PC-9 (cell line): ENCODE data around the gene LCN9. TPM values are rescaled to one million over a fixed set of nuclear protein-coding genes. Genes with fewer than 3 reads are reported as not detected.

Experiments used
- BruUV-seq: library from RNA; stranded (reverse); fragments of 400-500 nt; replicated peaks from 2 replicates; lab custom pipeline; 2021; lab: Mats Ljungman, UMichigan
- CTCF ChIA-PET: fragments of 300-600 bp; sonication (Branson Sonifier 250); formaldehyde crosslinking; loops from one replicate; lab custom pipeline; 2022; ENCODE audit warnings: antibody characterized with exemption; lab: Charles Lee
- POLR2A ChIA-PET: fragments of 300-600 bp; sonication (Branson Sonifier 250); formaldehyde crosslinking; loops from one replicate; lab custom pipeline; 2022; ENCODE audit warnings: antibody characterized with exemption; ENCODE audit not compliant: unreplicated experiment; lab: Charles Lee
- DNase-seq, 2 experiments: peaks; one replicate each; pipeline versions ENCODE4 v3.0.0 to v3.0.0-alpha.2; 2015 to 2022; ENCODE audit warnings: mixed read lengths in 1 of 2
- H2AFZ ChIP-seq: fragments of 200-600 bp; sonication (generic); 2 replicates; pipeline ENCODE4 v1.8.1; 2017; ENCODE audit warnings: antibody characterized with exemption
- H3F3A ChIP-seq: fragments of 200-600 bp; sonication (generic); 2 replicates; pipeline ENCODE4 v1.8.1; 2017; ENCODE audit warnings: antibody characterized with exemption, mild to moderate bottlenecking, low read depth; ENCODE audit not compliant: insufficient read depth
- H3K27ac ChIP-seq: fragments of 200-600 bp; sonication (generic); 2 replicates; pipeline ENCODE4 v1.6.1; 2016; ENCODE audit warnings: mixed run types
- H3K27me3 ChIP-seq: fragments of 200-600 bp; sonication (generic); 2 replicates; pipeline ENCODE4 v1.6.1; 2016; ENCODE audit warnings: low read depth, mixed run types; ENCODE audit not compliant: insufficient read depth
- H3K36me3 ChIP-seq: fragments of 200-600 bp; sonication (generic); 2 replicates; pipeline ENCODE4 v1.6.1; 2016; ENCODE audit warnings: low read depth, mixed run types
- H3K4me1 ChIP-seq: fragments of 200-600 bp; sonication (generic); replicated peaks from 2 replicates; pipeline ENCODE4 v1.6.1; 2016; ENCODE audit warnings: mixed run types; ENCODE audit not compliant: insufficient read depth
- H3K4me2 ChIP-seq: fragments of 200-600 bp; sonication (generic); 2 replicates; pipeline ENCODE4 v1.6.1; 2017; ENCODE audit warnings: mixed run types
- H3K4me3 ChIP-seq: fragments of 200-600 bp; sonication (generic); 2 replicates; pipeline ENCODE4 v1.6.1; 2016; ENCODE audit warnings: mixed run types
- H3K79me2 ChIP-seq: fragments of 200-600 bp; sonication (generic); 2 replicates; pipeline ENCODE4 v1.6.1; 2017; ENCODE audit warnings: low read depth, mixed run types
- H3K9me2 ChIP-seq: fragments of 200-600 bp; sonication (generic); 2 replicates; pipeline ENCODE4 v1.8.1; 2017; ENCODE audit warnings: mild to moderate bottlenecking; ENCODE audit not compliant: insufficient read depth
- H3K9me3 ChIP-seq: fragments of 200-600 bp; sonication (generic); 2 replicates; pipeline ENCODE4 v1.8.1; 2016; ENCODE audit warnings: low read depth; ENCODE audit not compliant: insufficient read depth
- H4K20me1 ChIP-seq: fragments of 200-600 bp; sonication (generic); 2 replicates; pipeline ENCODE4 v1.8.1; 2017; ENCODE audit not compliant: insufficient read depth
- EZH2 ChIP-seq: fragments of 200-600 bp; sonication (generic); IDR thresholded peaks from 2 replicates; pipeline ENCODE4 v1.8.0; 2017; ENCODE audit warnings: antibody characterized with exemption, low read depth
- intact Hi-C: fragments of 100-400 bp; cut with micrococcal nuclease; formaldehyde crosslinking; loops from one replicate; pipeline ENCODE4 v1.10.0; 2022; ENCODE audit not compliant: unreplicated experiment
- total RNA-seq: library from RNA; stranded (reverse); gene quantifications from 2 replicates; pipeline ENCODE4 v1.2.3, GENCODE V29; 2021
- TF ChIP-seq, protein P1 (sequence below): fragments of 200-600 bp; sonication (generic); conservative IDR thresholded peaks from 2 replicates; pipeline ENCODE4 v1.6.1; 2017; ENCODE audit warnings: mixed run types, antibody characterized with exemption, mild to moderate bottlenecking, moderate library complexity

The LCN9 gene
- total RNA-seq, 1 experiment from 2014 or later = not detected

DNA sequence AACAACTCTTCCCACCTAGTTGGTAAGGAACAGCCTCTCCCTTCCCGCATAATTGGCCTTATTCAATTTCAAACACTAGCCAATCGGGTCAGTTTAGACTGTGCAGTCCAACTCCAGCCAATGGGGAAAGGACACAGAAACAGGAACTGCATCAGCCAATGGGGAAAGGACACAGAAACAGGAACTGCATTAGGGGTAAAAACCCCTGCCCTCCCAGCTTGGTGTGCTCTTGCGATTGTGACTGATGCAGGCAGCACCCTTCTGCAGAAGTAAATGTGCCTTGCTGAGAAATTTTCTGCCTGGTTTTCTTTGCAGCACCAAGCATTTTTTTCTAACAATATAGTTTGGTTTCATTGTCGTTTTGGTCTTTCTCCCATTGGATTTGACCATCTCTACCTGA is 15.2 kb upstream of the LCN9 start:
- DNase-seq = no peak
- no peak for TF ChIP-seq EZH2
- TF ChIP-seq, protein P1, sequence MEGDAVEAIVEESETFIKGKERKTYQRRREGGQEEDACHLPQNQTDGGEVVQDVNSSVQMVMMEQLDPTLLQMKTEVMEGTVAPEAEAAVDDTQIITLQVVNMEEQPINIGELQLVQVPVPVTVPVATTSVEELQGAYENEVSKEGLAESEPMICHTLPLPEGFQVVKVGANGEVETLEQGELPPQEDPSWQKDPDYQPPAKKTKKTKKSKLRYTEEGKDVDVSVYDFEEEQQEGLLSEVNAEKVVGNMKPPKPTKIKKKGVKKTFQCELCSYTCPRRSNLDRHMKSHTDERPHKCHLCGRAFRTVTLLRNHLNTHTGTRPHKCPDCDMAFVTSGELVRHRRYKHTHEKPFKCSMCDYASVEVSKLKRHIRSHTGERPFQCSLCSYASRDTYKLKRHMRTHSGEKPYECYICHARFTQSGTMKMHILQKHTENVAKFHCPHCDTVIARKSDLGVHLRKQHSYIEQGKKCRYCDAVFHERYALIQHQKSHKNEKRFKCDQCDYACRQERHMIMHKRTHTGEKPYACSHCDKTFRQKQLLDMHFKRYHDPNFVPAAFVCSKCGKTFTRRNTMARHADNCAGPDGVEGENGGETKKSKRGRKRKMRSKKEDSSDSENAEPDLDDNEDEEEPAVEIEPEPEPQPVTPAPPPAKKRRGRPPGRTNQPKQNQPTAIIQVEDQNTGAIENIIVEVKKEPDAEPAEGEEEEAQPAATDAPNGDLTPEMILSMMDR = no peak
- H3F3A ChIP-seq = no peaks in the 10 kb centered on the region
- H3K9me2 ChIP-seq = no peaks in the 10 kb centered on the region
- ChIA-PET POLR2A (interaction anchor here (0.6 kb wide), 1 partner anchor 67 kb away, joined by 6 read pairs; no protein-coding TSS in a partner anchor), CTCF (no interaction called here)
- no peaks in the 10 kb centered on the region for H3K79me2 ChIP-seq
- no peak overlapping the region for H3K4me2 ChIP-seq
- peaks cover 33% of the 10 kb centered on the region for H3K27me3 ChIP-seq
- H3K27ac ChIP-seq = no peak overlapping the region
- H3K9me3 ChIP-seq = peaks cover 7% of the 10 kb centered on the region; the same call in 1 of the 2 replicates
- H4K20me1 ChIP-seq = no peaks in the 10 kb centered on the region
- no peak overlapping the region for H2AFZ ChIP-seq
- no peaks in the 10 kb centered on the region for H3K4me1 ChIP-seq
- no peaks in the 10 kb centered on the region for H3K36me3 ChIP-seq
- no TSS peak for BruUV-seq
- H3K4me3 ChIP-seq = no peak overlapping the region
- intact Hi-C loops = no loop called here

DNA sequence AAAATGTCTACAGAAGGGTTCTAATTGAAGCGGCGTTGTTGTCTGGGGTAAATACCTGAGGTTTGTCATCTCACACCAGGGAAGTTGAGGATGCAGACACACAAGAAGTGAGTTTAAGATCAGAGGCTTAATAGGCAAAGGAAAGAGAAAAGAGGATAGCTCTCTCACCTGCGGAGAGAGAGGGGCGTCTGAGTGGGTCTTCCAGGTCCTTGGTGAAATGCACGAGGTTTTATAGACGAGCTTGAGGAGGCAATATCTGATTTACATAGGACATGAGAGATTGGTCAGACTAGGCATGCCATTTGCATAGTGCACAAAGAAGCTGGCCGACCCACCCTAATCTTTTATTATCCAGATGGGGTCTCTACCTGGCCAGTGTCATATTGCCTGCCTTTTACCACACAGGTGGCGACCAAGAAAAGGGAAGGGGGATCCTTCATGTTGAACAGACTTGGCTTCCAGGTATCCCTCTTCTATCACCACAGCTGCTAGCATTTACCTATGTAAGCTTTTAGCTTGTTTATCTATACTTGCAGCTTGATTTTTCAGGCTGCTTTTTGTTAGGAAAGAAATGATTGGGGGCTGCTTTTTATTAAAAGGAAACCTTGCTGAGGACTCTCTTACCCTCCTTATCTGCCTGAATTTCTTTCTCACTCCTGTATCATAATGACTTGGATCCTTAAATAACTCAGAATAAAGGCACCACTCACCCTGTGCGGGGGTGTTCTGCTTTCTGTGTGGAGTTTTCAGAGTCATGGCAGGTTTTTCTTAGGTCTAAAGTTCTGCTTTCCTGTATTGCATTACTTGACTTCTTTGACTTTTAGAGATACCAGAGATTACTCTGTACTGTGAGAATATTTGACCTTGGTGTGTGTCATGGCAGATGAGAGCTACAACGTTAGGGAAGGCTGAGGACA is 14.4 kb upstream of the LCN9 start:
- Histone ChIP-seq H3K9me3 (peaks cover 7% of the 10 kb centered on the region; the same call in 1 of the 2 replicates), H3K79me2 (no peaks in the 10 kb centered on the region), H3K9me2 (no peaks in the 10 kb centered on the region), H3K27me3 (peaks cover 41% of the 10 kb centered on the region), H3F3A (no peaks in the 10 kb centered on the region), H4K20me1 (no peaks in the 10 kb centered on the region), H2AFZ (no peak overlapping the region), H3K4me2 (no peak overlapping the region), H3K36me3 (no peaks in the 10 kb centered on the region), H3K4me1 (no peaks in the 10 kb centered on the region), H3K27ac (no peak overlapping the region), H3K4me3 (no peak overlapping the region)
- ChIA-PET POLR2A (interaction anchor here (0.6 kb wide), 1 partner anchor 68 kb away, joined by 6 read pairs; no protein-coding TSS in a partner anchor), CTCF (no interaction called here)
- DNase-seq = no peak
- TF ChIP-seq, protein P1 = no peak
- no peak for TF ChIP-seq EZH2
- no TSS peak for BruUV-seq
- intact Hi-C loops = no loop called here

DNA sequence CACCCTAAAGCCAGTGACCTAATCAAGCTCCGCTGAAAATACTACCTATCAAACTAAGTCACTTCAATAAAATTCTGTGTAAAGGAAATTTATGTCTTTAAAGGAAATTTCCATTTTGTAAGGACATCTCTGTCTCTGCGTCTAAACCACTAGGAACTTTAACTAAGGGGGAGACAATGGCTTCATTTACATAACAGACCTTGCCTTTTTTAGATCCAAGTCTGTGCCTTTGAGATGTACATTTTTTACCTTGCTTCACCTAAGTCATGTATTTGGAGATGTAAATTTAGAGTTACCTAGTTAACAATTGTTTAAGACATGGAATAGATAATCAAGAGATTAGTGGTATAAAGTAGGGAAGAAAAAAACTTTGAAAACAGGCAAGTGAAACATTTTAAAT is 13.6 kb upstream of the LCN9 start:
- TF ChIP-seq EZH2 = no peak
- TF ChIP-seq, protein P1 = no peak
- H3K27ac ChIP-seq = no peak overlapping the region
- no peak overlapping the region for H3K4me3 ChIP-seq
- no peak overlapping the region for H3K4me2 ChIP-seq
- no peaks in the 10 kb centered on the region for H3K4me1 ChIP-seq
- H3K36me3 ChIP-seq = no peaks in the 10 kb centered on the region
- no TSS peak for BruUV-seq
- no peak for DNase-seq
- POLR2A ChIA-PET = no interaction called here
- peaks cover 7% of the 10 kb centered on the region; the same call in 1 of the 2 replicates for H3K9me3 ChIP-seq
- intact Hi-C loops = no loop called here
- peaks cover 41% of the 10 kb centered on the region for H3K27me3 ChIP-seq
- H3F3A ChIP-seq = no peaks in the 10 kb centered on the region
- CTCF ChIA-PET = no interaction called here
- no peaks in the 10 kb centered on the region for H3K9me2 ChIP-seq
- H4K20me1 ChIP-seq = no peaks in the 10 kb centered on the region
- no peak overlapping the region for H2AFZ ChIP-seq
- H3K79me2 ChIP-seq = no peaks in the 10 kb centered on the region
